HG02763 (cell line): Measurements from ENCODE around the gene NCK2.

Source experiments
- ATAC-seq: cut with Tn5 transposase; IDR thresholded peaks from one replicate; pipeline ENCODE4 v1.9.1; 2021; ENCODE audit warnings: mild to moderate bottlenecking, moderate library complexity; ENCODE audit not compliant: unreplicated experiment

The NCK2 gene

GRCh38 chr2:105774781-105775337 lies 30.1 kb downstream of the NCK2 start:
- no peak for ATAC-seq

- peak; percentile 45 for ATAC-seq
Measured at GRCh38 chr2:105775809-105776559, 31.3 kb downstream of the NCK2 start.

GRCh38 chr2:105776560-105776928 lies 31.8 kb downstream of the NCK2 start:
- ATAC-seq, result no peak

GRCh38 chr2:105777031-105777482 lies 32.3 kb downstream of the NCK2 start:
- peak; percentile 41 for ATAC-seq

- no peak for ATAC-seq
Measured at GRCh38 chr2:105777506-105778055, 32.9 kb downstream of the NCK2 start.

GRCh38 chr2:105778080-105778607 lies 33.4 kb downstream of the NCK2 start:
- ATAC-seq, result no peak

- no peak for ATAC-seq
Measured at GRCh38 chr2:105779394-105779793, 34.7 kb downstream of the NCK2 start.

- ATAC-seq, result no peak
Measured at GRCh38 chr2:105780606-105781005, 35.9 kb downstream of the NCK2 start.

- ATAC-seq, result no peak
Measured at GRCh38 chr2:105781274-105781978, 36.7 kb downstream of the NCK2 start.

GRCh38 chr2:105782123-105782522 lies 37.4 kb downstream of the NCK2 start:
- ATAC-seq, result no peak

GRCh38 chr2:105782646-105783045 lies 37.9 kb downstream of the NCK2 start:
- no peak for ATAC-seq

GRCh38 chr2:105783151-105783738 lies 38.5 kb downstream of the NCK2 start:
- no peak for ATAC-seq

- ATAC-seq, result no peak
Measured at GRCh38 chr2:105783972-105784371, 39.3 kb downstream of the NCK2 start.

GRCh38 chr2:105784589-105784988 lies 39.9 kb downstream of the NCK2 start:
- no peak for ATAC-seq

GRCh38 chr2:105785095-105785847 lies 40.6 kb downstream of the NCK2 start:
- ATAC-seq, result no peak

- ATAC-seq, result no peak
Measured at GRCh38 chr2:105786231-105787230, 41.8 kb downstream of the NCK2 start.

- ATAC-seq, result no peak
Measured at GRCh38 chr2:105787376-105788318, 42.9 kb downstream of the NCK2 start.

- ATAC-seq, result no peak
Measured at GRCh38 chr2:105788670-105789290, 44.1 kb downstream of the NCK2 start.
